Type B pancreatic cell (in vitro differentiated cells): ENCODE data around the gene KCNQ5. TPM values are rescaled to one million over a fixed set of nuclear protein-coding genes. Genes with fewer than 3 reads are reported as not detected.

Experiments
- DNase-seq: peaks from one replicate; pipeline ENCODE4 v3.0.0; 2021; ENCODE audit warnings: mixed read lengths; ENCODE audit not compliant: unreplicated experiment; ENCODE audit errors: extremely low spot score
- H3K27ac Mint-ChIP-seq: 2 replicates; pipeline ENCODE4 v1.8.0; 2021; ENCODE audit warnings: mild to moderate bottlenecking, mixed read lengths
- H3K27me3 Mint-ChIP-seq: 2 replicates; pipeline ENCODE4 v1.8.0; 2021; ENCODE audit warnings: mixed read lengths
- H3K36me3 Mint-ChIP-seq: 2 replicates; pipeline ENCODE4 v1.8.0; 2021; ENCODE audit warnings: mixed read lengths
- H3K4me1 Mint-ChIP-seq: one replicate; pipeline ENCODE4 v1.8.0; 2021; ENCODE audit warnings: mixed read lengths; ENCODE audit not compliant: unreplicated experiment
- H3K4me3 Mint-ChIP-seq: 2 replicates; pipeline ENCODE4 v1.8.0; 2021; ENCODE audit warnings: mild to moderate bottlenecking, mixed read lengths
- H3K9me3 Mint-ChIP-seq: 2 replicates; pipeline ENCODE4 v1.8.0; 2021; ENCODE audit warnings: mixed read lengths
- total RNA-seq: library from RNA; stranded (reverse); gene quantifications from 2 replicates; pipeline ENCODE4 v1.2.1, GENCODE V29; 2021; ENCODE audit warnings: low replicate concordance
- TF ChIP-seq, protein P1 (sequence below): fragments of 200-600 bp; sonication (generic); conservative IDR thresholded peaks from 2 replicates; pipeline ENCODE4 v1.5.0; 2021; ENCODE audit warnings: antibody characterized with exemption, mild to moderate bottlenecking

The KCNQ5 gene
- total RNA-seq, 1 donor from 2014 or later, result 1.7 TPM

- Mint-ChIP-seq H3K4me3 (no peak overlapping the region), H3K27me3 (no peaks in the 10 kb centered on the region), H3K36me3 (no peaks in the 10 kb centered on the region), H3K9me3 (peaks cover 4% of the 10 kb centered on the region), H3K27ac (no peak overlapping the region), H3K4me1 (no peaks in the 10 kb centered on the region)
- TF ChIP-seq, protein P1, sequence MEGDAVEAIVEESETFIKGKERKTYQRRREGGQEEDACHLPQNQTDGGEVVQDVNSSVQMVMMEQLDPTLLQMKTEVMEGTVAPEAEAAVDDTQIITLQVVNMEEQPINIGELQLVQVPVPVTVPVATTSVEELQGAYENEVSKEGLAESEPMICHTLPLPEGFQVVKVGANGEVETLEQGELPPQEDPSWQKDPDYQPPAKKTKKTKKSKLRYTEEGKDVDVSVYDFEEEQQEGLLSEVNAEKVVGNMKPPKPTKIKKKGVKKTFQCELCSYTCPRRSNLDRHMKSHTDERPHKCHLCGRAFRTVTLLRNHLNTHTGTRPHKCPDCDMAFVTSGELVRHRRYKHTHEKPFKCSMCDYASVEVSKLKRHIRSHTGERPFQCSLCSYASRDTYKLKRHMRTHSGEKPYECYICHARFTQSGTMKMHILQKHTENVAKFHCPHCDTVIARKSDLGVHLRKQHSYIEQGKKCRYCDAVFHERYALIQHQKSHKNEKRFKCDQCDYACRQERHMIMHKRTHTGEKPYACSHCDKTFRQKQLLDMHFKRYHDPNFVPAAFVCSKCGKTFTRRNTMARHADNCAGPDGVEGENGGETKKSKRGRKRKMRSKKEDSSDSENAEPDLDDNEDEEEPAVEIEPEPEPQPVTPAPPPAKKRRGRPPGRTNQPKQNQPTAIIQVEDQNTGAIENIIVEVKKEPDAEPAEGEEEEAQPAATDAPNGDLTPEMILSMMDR, result no peak
- DNase-seq, result no peak
Measured at GRCh38 chr6:72832271-72832670, 210.4 kb downstream of the KCNQ5 start.

DNA sequence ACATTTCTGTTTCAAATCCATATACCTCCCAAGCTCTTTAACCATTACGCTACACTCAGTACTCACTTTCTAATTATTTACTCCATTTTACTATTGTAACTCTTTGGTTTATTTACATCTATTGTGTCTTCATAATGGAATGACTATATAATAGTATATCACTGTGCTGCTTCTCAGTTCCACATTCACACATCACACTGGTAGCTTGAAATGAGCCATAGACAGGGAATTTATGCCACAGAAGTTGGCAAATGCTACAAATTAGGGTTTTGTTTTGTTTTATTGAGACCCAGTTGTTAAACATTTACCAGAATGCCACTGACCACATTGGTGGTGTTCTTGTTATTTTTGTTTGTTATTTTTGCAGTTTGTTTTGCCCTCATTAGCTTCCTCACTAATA is 213.9 kb downstream of the KCNQ5 start:
- no peaks in the 10 kb centered on the region for H3K4me1 Mint-ChIP-seq
- DNase-seq, result no peak
- H3K9me3 Mint-ChIP-seq, result no peaks in the 10 kb centered on the region
- no peak overlapping the region for H3K27ac Mint-ChIP-seq
- H3K36me3 Mint-ChIP-seq, result no peaks in the 10 kb centered on the region
- H3K4me3 Mint-ChIP-seq, result no peak overlapping the region
- TF ChIP-seq, protein P1, result no peak
- no peaks in the 10 kb centered on the region for H3K27me3 Mint-ChIP-seq

DNA sequence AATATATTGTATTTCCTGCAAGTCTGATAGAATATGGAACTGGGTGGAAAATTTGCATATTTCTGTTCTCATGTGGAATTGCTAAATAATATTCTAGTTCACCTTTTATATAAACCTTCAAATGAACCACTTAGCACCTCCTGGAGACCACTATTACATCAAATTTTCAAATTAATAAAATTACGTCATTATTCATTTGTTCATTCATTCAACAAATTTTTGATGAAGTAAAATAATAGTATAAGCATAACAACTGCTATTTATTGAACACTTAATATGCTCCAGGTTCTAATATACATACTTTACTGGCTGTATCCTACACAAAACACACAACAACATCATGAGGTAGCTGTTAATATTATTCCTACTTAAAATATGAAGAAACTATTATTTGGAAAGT is 215.1 kb downstream of the KCNQ5 start:
- H3K4me1 Mint-ChIP-seq, result no peaks in the 10 kb centered on the region
- no peaks in the 10 kb centered on the region for H3K36me3 Mint-ChIP-seq
- no peak overlapping the region for H3K4me3 Mint-ChIP-seq
- no peaks in the 10 kb centered on the region for H3K27me3 Mint-ChIP-seq
- no peak overlapping the region for H3K27ac Mint-ChIP-seq
- no peak for DNase-seq
- no peaks in the 10 kb centered on the region for H3K9me3 Mint-ChIP-seq
- TF ChIP-seq, protein P1, result no peak

DNA sequence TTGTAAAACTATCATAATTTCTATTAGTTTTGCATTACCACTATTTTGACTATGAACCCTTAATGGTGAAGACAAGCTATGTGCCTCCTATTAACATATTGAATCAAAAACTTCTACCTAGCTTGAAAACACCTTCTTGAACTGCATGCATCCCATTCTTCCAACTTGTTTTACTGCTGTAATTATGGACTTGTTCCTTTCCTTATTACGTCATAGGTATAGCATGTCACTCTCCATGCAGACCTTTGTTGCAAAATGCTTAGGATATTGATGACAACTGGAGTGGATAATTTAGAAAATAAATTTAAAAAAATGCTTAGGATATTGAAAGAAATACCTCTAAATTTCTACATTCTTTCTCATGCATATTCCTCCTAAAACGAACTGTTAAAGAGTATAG is 219.3 kb downstream of the KCNQ5 start:
- DNase-seq, result no peak
- Mint-ChIP-seq H3K9me3 (no peaks in the 10 kb centered on the region), H3K27me3 (no peaks in the 10 kb centered on the region), H3K27ac (no peak overlapping the region), H3K4me1 (no peaks in the 10 kb centered on the region), H3K4me3 (no peak overlapping the region), H3K36me3 (no peaks in the 10 kb centered on the region)
- TF ChIP-seq, protein P1, result no peak

DNA sequence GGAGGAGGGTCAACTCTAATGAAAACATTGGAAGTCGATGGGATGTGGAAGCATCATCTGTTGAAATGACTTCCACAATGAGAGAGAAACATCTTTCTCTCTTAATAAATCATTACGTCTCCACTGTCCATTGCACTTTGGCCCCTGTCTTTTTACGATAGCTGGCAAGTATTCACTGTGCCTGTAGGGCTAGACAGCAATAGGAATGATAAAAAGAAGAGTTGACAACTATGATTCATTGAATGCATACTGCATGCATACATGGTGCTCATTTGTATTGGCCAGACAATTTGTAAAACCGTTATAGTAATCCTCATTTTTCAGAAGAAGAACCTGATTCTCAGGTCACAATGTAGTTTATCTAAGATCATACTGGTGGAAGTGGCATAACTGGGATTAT is 220.3 kb downstream of the KCNQ5 start:
- Mint-ChIP-seq H3K4me1 (no peaks in the 10 kb centered on the region), H3K27ac (no peak overlapping the region), H3K36me3 (no peaks in the 10 kb centered on the region), H3K27me3 (no peaks in the 10 kb centered on the region), H3K4me3 (no peak overlapping the region), H3K9me3 (no peaks in the 10 kb centered on the region)
- DNase-seq, result no peak
- TF ChIP-seq, protein P1, result no peak

DNA sequence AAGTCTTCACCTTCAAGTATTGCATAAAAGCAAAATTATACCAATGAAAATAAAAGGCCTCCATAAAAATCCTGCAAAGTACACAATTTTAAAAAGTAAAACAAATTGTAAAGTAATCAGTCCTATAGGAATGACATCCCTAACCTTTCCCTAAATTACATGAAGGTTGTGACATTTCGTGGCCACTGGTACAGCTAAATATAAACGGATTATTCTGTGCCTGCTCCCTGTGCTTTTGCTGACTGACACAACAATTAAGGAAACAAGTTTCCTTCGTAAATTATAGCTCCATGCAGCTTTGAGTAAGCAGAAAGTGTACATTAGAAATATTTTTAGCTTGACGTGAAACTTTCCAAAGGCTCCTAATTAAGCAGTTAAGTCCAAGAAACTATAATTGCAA is 222.8 kb downstream of the KCNQ5 start:
- Mint-ChIP-seq H3K36me3 (no peaks in the 10 kb centered on the region), H3K4me1 (no peaks in the 10 kb centered on the region), H3K9me3 (peaks cover 4% of the 10 kb centered on the region), H3K27me3 (no peaks in the 10 kb centered on the region), H3K27ac (no peak overlapping the region), H3K4me3 (no peak overlapping the region)
- DNase-seq, result no peak
- TF ChIP-seq, protein P1, result no peak
